ENCODE data around the gene ARFGAP3.

- TF ChIP-seq, protein P1, sequence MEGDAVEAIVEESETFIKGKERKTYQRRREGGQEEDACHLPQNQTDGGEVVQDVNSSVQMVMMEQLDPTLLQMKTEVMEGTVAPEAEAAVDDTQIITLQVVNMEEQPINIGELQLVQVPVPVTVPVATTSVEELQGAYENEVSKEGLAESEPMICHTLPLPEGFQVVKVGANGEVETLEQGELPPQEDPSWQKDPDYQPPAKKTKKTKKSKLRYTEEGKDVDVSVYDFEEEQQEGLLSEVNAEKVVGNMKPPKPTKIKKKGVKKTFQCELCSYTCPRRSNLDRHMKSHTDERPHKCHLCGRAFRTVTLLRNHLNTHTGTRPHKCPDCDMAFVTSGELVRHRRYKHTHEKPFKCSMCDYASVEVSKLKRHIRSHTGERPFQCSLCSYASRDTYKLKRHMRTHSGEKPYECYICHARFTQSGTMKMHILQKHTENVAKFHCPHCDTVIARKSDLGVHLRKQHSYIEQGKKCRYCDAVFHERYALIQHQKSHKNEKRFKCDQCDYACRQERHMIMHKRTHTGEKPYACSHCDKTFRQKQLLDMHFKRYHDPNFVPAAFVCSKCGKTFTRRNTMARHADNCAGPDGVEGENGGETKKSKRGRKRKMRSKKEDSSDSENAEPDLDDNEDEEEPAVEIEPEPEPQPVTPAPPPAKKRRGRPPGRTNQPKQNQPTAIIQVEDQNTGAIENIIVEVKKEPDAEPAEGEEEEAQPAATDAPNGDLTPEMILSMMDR (IDR thresholded peaks at IDR 0.05; ENCODE audit: low read depth, low read length, poor library complexity, severe bottlenecking) = no peak
- no peak for TF ChIP-seq EZH2phosphoT487 (IDR thresholded peaks at IDR 0.05; ENCODE audit: borderline replicate concordance, low read length)
Measured at GRCh38 chr22:42905702-42906183, 48.7 kb upstream of the ARFGAP3 start.
